Measurements from ENCODE around the gene ST6GALNAC6.

DNA sequence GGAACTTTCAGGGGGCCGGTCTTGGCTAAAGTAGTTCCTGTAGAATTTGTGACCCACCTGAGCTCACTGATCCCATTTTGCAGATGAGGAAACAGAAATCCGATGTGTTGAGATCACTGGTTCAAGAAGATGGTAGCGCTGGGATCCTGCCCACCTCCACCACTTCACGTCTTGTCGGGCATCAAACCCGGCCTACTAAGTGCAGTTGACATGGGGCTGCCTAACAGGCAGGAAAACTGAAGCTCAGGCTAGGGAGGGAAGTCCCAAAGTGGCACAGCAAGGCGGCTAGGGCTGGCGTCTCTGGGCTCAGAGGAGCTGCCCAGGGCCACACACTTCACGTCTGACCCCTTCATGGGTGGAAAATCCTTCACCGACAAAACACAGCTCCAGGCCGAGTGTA, 44.4 kb downstream of the ST6GALNAC6 start:
- TF ChIP-seq, protein P1, sequence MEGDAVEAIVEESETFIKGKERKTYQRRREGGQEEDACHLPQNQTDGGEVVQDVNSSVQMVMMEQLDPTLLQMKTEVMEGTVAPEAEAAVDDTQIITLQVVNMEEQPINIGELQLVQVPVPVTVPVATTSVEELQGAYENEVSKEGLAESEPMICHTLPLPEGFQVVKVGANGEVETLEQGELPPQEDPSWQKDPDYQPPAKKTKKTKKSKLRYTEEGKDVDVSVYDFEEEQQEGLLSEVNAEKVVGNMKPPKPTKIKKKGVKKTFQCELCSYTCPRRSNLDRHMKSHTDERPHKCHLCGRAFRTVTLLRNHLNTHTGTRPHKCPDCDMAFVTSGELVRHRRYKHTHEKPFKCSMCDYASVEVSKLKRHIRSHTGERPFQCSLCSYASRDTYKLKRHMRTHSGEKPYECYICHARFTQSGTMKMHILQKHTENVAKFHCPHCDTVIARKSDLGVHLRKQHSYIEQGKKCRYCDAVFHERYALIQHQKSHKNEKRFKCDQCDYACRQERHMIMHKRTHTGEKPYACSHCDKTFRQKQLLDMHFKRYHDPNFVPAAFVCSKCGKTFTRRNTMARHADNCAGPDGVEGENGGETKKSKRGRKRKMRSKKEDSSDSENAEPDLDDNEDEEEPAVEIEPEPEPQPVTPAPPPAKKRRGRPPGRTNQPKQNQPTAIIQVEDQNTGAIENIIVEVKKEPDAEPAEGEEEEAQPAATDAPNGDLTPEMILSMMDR (conservative IDR thresholded peaks at IDR 0.05 in 1 of 2, IDR thresholded peaks at IDR 0.05 in 1 of 2; ENCODE audit: extremely low read depth in 1 of 2, insufficient read depth in 1 of 2, low read depth in 1 of 2, low read length in 2 of 2): no peak
- TF ChIP-seq EZH2 (IDR thresholded peaks at IDR 0.05; ENCODE audit: borderline replicate concordance, low read length): no peak

All from mammary epithelial cell (primary cell).